GM18868 (cell line): Measurements from ENCODE around the gene SLC2A10.

Experiments used
- ATAC-seq: cut with Tn5 transposase; IDR thresholded peaks from one replicate; pipeline ENCODE4 v1.9.1; 2021; ENCODE audit warnings: mild to moderate bottlenecking, moderate library complexity; ENCODE audit not compliant: unreplicated experiment

Gene SLC2A10

GRCh38 chr20:46724343-46724959, 15.0 kb downstream of the SLC2A10 start:
- no peak for ATAC-seq

GRCh38 chr20:46725186-46726165, 16.0 kb downstream of the SLC2A10 start:
- no peak for ATAC-seq

GRCh38 chr20:46731770-46732169, 22.3 kb downstream of the SLC2A10 start:
- no peak for ATAC-seq

GRCh38 chr20:46735436-46735835, 26.0 kb downstream of the SLC2A10 start:
- no peak for ATAC-seq

GRCh38 chr20:46739431-46740213, 30.2 kb downstream of the SLC2A10 start:
- ATAC-seq, result no peak

DNA sequence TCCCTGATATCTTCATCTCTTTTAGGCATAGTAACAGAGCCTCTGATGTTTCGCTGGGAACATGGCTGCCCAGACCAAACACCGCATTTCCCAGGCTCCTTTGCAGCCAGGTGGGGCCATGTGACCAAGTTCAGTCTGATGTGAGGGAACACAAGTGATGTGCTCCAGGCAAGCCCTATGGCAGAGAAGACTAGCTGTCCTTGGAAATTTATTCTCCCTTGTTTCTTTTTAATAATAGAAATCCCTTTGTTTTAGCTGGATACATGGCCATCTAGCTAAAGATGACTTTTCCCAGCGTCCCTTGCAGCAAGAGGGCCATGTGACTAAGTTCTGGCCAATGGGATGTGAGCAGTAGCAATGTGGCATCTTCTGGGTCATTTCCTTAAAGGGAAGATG, 30.8 kb downstream of the SLC2A10 start:
- ATAC-seq, result no peak

GRCh38 chr20:46741924-46742668, 32.6 kb downstream of the SLC2A10 start:
- ATAC-seq, result no peak

- ATAC-seq, result no peak
Observed at GRCh38 chr20:46742669-46743045, 33.2 kb downstream of the SLC2A10 start.

DNA sequence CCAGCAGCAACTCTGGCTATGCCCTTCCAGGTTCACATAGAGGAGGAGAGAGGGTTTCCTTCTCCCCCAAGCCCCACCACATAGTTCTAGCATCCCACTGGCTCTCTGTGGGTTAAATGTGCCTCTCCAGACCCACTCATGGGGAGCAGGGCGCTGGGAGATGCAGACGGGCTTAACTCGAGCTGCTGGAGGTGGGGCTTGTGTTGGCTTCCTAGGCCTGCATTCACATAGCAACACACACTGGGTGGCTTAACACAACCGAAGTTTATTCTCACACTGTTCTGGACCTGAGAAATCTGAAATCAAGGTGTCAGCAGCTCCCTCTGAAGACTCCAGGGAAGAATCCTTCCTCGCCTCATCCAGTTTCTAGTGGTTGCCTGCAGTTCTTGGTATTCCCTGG, 33.6 kb downstream of the SLC2A10 start:
- no peak for ATAC-seq

GRCh38 chr20:46746956-46747526, 37.6 kb downstream of the SLC2A10 start:
- no peak for ATAC-seq

DNA sequence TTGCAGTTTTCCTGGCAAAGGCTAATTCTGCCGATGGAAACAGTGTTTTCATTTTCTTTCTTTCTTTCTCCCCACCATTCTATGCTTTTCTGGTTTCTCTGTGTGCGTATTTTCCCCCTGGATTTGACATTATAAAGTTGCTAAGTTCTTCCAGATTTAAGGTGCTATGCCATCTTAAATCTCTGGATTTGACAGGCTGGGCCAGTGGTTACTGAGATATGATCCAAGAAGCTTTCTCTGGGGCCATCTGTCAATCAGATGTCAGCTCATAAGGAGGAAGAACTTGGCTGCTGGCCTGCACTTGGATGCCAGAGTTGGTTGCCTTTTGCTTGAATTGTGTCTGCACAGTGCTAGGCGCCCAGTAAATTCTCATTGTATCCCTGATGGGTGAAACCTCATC, 39.7 kb downstream of the SLC2A10 start:
- ATAC-seq, result no peak

DNA sequence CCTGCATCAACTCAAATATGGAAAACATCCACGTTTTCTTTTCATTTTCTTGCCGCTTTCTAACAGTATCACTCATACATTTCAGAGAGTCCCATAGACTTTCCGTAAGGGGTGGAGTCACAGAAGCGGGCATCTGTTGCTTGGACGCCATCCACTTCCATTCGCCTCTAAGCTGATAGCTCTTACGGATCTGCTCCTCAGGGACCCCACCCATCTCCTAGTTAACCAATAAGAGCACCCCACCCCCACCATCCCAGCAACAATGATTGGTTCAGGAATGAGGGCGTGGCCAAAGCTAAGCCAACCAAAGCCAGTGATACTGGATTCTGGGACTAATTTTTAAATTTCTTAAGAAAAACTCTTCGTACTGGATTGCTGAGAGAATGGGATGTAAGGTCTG, 42.4 kb downstream of the SLC2A10 start:
- no peak for ATAC-seq

- no peak for ATAC-seq
Observed at GRCh38 chr20:46752728-46753127, 43.3 kb downstream of the SLC2A10 start.

DNA sequence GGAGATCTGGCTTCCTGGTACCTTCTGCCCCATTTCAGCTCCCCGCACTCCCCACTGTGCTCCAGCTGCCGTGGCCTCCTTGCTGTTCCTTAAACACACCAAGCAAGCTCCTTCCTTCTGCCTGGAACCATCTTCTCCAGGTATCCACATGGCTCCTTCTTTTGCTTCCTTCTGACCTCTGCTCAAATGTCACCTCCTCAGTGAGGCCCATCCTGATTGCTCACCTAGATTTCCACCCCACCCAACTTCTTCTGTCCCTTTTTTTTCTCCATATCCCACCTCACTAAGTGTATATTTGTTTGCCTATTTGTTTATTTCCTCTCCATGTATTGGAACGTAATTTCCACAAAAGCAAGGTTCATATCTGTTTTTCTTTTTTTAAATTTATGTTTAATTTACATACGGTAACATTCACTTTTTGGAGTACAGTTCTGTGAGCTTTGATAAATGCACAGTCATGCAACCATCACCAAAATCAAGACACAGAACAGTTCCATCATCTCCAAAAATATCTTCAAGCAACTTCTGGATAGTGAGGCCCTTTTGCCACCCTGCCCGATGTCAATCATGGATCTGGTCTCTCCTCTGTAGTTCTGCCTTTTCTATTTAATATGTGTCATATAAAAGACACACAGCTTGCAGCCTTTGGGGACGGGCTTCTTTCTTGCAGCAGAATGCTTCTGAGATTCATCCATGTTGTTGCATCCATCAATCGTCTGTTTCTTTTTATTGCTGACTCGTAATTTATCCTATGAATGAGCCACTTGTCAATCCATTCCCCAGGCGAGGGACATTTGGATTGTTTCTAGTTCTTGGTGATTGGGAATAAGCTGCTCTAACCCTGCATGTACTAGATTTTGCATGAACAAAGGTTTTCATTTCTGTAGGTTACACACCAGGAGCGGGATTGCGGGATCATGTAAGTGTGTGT, 46.3 kb downstream of the SLC2A10 start:
- no peak for ATAC-seq

DNA sequence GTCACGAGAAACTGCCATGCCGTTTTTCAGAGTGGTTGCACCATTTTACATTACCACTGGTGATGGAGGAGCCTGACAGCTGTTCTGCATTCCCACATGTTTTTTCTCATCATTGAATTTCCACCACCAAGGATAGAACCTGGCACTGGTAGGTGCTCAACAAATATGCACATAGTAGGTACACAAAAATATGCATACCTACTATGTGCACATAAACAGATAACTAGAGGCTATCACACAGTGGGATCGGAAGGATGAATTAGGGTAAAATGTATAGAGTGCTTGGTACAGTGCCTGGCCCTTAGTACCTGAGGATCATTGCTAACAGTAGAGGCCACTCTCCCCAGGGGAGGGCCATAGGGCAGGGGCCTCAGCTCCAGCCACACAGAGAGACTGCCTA, 47.0 kb downstream of the SLC2A10 start:
- no peak for ATAC-seq

- no peak for ATAC-seq
Observed at GRCh38 chr20:46757135-46757534, 47.7 kb downstream of the SLC2A10 start.

DNA sequence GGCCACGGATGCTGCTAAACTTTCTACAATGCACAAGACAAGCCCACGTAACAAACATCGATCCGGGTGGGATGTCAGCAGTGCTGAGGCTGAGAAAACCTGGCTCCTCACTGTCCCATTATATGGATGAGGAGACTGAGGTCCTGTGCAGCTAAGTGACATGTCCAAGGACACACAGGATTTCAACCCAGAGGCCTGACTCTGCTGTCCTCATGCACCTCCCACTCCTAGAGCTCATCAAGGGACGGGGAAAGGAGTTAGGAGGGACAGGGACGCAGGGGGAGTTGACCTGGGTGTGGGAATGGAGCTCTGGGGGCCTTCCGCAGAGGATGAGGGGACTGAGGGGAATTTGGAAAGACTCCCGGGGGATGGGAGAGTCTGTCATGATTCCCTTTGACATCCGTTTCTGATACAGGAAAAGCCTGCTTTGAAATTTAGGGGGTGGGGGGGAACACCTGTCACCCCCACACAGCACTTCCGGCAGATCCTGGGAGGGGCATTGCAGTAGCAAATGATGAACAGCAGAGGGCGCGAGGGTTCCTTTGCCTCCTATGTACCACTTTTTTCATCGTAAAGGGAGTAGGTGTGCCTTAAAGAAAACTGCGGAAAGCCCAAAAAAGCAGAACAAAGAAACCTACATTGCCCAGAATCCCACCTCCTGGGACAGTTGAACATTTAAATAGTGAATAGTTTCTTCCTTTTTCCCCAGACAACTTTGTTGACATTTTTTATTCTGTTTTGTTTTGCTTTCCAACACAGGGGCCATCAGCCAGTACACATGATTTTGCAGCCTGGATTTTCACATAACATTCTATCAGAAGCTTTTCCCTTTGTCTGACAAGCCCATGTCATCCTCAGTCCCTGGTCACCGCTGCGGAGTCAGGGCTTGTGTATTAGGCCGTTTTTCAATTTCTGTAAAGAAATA, 48.6 kb downstream of the SLC2A10 start:
- ATAC-seq, result no peak

DNA sequence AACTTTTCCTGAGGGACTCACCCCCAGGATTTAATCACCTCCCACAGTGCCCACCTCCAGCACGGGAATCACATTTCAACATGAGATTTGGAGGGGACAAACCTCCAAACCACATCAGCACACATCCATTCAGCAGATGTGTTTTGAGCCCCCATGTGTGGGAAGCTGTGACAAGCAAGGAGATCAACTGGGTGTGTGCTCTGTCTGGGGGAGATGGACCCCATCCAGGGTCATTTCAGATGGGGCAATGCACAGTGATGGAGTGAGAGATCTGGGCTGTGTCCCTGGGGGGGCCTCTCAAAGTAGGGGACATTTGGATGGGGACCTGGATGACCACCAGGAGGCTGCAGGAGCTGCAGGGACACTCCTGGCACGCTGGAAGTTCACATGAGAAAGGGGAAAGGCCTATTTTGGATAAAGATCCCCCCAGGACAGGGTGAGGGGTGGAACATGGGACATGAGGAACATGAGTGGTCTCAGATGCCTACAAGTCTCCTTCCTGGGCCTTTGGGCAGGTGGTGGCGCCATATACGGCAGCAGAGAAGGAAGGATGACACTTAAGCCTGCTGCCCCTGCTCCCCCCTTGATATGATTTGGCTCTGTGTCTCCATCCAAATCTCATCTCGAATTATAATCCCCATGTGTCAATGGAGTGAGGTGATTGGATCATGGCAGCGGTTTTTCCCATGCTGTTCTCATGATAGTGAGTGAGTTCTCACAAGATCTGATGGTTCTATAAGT, 49.6 kb downstream of the SLC2A10 start:
- ATAC-seq, result no peak
